ENCODE data around the gene ADAMTS2.

GRCh38 chr5:179367491-179367890, 22.2 kb upstream of the ADAMTS2 start:
- TF ChIP-seq POLR2A (IDR thresholded peaks at IDR 0.05) = no peak
- TF ChIP-seq CTCF (IDR thresholded peaks at IDR 0.05) = no peak
